ENCODE data around the gene PCARE.

- TF ChIP-seq, protein P1, sequence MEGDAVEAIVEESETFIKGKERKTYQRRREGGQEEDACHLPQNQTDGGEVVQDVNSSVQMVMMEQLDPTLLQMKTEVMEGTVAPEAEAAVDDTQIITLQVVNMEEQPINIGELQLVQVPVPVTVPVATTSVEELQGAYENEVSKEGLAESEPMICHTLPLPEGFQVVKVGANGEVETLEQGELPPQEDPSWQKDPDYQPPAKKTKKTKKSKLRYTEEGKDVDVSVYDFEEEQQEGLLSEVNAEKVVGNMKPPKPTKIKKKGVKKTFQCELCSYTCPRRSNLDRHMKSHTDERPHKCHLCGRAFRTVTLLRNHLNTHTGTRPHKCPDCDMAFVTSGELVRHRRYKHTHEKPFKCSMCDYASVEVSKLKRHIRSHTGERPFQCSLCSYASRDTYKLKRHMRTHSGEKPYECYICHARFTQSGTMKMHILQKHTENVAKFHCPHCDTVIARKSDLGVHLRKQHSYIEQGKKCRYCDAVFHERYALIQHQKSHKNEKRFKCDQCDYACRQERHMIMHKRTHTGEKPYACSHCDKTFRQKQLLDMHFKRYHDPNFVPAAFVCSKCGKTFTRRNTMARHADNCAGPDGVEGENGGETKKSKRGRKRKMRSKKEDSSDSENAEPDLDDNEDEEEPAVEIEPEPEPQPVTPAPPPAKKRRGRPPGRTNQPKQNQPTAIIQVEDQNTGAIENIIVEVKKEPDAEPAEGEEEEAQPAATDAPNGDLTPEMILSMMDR (conservative IDR thresholded peaks at IDR 0.05 in 1 of 2, IDR thresholded peaks at IDR 0.05 in 1 of 2; ENCODE audit: low read depth in 1 of 2, low read length in 2 of 2): no peak
- TF ChIP-seq EZH2 (IDR thresholded peaks at IDR 0.05; ENCODE audit: low read length, missing control alignments): no peak
These were observed at the start of gene PCARE for GRCh38 chr2:29074411-29074810.

All from fibroblast of lung (primary cell).